Hematopoietic multipotent progenitor cell treated with erythropoietin and hydrocortisone succinate and interleukin-3 and kit ligand, for 17 days (in vitro differentiated cells): ENCODE data around the gene TRAPPC2L.

Experiments
- DNase-seq: peaks from one replicate; pipeline ENCODE4 v3.0.0-alpha.2; 2015; ENCODE audit warnings: low spot score

Gene TRAPPC2L

DNA sequence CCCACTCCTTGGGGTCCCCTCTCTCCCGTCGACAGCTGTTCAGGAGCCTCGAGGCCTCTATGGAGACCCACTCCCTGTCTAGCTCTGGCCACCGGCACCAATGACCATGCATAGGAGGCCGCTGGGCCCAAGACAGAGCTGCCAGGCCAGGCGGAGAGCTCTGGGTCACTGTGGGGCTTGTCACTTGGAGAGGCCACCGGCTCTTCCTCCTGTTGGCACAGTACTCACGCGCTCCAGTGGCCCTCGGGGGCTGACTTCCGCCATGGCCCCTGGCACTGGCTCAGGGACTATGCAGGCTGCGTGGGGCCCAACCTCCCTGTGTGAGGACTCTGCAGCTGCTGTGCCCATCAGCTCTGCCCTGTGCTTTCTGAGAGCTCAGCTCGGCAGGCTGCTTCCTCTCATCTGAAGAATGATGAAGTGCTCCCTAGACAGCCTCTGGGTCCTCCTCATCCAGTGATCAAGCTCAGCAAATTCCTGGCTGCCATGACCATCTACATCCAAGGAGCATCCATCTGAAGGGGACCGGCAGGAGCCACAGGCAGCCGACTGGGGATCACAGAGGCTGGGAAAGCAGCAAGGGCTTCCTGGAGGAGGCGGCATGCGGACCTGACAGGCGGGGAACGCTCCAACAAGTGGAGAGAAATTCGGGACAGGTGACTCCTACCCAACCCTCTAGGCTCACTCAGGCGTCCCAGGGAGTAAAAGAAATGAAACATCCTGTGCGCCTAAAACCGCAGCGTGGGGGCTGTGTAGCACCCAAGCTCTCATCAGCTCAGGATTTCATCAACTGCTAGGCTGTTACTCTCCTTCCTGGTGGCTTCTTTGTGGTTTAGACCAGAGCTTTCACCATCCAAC is 17.0 kb upstream of the TRAPPC2L start:
- no peak for DNase-seq

DNA sequence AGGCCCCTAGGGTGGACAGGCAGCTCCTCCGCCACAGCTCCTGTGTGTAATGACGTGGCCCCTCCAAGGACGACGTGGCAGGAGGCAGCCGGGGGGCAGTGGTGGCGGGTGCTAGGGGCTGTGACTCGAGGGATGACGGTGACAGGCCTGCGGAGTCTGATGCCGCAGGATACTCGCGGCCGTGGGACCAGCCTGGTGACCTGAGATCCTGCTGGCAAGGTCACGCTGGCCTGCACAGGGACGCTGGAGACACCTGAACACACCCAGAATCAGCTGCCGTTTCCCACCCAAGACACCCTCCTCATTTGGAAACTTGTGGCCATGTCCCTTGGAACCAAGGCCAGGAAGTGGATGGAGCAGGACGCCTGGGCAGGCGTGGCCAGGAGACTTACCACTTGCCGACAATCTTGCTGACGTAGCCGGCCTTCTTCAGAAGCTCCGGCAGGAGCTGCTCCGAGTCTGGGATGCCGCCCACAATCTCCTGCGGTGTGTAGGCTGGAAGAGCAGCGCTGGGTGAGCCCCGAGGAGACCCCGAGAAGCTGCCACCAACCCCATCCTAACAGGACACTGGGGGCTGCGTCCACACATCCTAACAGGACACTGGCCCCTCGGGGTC is 16.2 kb upstream of the TRAPPC2L start:
- DNase-seq, result no peak

DNA sequence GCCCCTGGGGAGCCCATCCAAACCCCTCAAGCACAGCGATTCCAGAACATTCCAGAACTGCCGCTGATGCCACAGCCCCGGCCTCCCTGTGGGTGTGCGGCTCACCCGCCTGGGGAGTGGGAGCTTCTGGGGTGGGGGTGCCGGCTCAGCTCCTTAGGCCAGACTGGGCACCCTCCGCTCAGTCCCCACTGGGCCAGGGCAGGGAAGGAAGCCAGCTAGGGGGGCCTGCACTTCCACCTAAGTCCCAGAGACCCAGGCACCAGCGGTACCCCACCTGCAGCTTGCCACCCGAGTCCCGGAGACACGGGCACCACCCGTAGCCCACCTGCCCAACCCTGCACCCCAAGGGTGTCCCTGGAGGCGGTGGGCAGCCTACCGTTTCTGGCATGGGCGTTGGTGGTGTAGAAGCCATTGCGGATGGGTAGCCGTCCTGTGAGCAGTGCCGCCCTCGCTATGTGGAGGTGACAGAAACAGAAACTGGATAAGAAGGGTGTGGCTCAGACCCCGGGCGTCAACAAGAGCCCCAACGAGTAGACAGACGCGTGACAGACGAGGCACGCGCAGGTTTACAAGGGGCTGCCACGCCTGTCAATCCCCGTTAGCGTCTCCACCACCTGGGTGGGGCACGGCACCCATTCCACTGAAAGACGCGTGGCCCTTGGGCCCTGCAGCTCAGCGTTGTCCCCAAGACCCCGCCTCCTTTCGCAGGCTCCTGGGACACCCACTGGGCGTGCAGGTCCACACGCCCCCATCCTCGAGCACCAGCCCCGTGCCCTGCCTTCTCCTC is 15.2 kb upstream of the TRAPPC2L start:
- DNase-seq, result no peak

DNA sequence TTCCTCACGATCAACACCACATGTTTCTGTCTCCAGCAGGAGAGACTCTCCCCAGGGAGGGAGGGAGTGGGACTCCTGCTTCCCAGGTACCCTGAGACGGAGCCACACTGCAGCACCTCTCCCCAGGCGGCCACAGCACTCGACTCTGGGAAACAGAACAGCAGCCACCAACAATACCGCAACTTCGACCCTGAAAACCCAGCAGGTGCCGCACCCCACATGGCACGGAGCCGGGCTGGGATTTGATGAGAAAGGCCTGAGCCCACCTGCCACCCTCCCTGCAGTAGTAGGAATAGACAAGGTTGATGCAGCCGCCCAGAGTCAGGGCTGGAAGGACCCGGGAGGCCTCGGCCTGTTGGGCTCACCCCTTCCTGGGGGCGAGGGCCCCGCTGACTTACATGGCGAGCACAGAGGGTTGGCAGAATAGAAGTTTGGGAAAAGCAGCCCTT is 14.6 kb upstream of the TRAPPC2L start:
- DNase-seq, result no peak

DNA sequence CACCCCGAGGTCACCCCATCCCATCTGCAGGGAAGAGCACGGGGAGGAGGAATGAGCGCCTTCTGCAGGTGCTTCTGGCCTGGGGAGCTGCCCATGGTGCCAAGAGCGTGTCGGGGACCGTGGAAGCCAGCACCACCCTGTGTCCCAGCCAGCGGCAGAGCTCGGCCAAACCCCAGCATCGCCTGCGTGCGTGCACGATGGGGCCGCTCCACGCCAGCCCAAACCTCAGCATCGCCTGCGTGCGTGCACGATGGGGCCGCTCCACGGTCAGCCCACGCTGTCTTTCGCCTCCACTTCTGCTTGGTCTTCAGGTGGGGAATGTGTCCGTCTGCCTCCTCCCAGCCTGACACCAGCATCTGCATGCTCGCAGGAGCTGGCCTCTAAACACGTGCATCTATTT is 14.1 kb upstream of the TRAPPC2L start:
- DNase-seq, result no peak

DNA sequence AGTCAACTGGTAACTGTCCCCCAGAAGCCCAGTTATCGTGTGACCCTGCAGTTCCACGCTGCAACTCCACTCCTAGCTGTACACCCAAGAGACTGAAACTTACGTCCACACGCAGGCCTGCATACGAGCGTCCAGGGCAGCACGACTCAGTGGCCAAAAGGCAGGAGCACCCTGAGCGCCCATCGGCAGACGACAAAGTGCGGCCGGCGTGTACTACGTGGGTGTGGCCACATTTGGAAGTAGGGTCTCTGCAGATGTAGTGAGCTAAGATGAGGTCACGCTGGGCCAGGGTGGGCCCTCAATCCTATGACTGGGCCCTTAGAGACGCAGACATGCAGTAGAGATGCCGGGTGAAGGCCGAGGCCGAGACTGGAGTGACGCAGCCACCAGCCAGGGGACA is 13.7 kb upstream of the TRAPPC2L start:
- no peak for DNase-seq

DNA sequence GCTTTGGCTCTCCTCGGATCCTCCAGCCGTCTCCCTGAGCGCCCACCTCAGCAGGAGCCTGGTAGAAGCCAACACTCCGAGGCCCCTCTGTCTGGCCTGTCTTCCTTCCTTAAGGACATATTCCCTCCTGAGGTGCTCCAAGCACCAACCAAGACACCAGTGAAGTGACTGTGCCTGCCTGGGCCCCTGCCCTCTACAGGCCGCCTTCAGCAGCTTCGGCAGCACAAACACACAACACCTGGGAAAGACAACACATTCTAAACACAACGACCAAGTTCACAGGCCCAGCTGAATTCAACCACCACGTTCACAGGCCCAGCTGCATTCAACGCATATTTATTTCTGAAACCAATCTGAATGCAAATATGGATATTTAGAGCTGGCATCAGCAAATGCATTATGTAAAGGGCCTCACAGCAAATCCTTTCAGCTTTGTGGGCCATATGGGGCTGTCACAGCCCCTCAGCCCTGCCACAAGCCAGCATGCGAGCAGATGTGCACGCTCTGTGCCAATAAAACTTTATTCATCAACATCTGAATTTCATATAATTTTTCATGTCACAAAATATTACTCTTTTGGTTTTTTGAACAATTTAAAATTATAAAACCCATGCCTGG is 12.4 kb upstream of the TRAPPC2L start:
- no peak for DNase-seq

DNA sequence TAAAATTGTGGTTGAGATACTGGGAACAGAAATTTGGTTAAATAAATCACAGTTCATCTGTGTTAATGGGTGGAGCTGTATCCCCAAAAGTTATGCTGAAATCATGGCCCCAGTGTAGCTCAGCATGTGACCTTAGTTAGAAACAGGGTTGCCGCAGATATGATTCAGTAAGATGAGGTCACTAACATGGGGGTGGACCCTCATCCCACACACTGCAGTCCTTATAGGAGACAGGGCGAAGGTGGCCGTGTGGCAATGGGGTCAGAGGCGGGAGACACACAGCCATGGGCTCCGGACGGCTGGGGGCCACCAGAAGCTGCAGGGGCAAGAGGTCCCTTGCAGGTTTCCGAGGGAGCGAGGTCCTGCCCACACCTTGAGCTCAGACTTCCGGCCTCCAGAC is 10.8 kb upstream of the TRAPPC2L start:
- no peak for DNase-seq

DNA sequence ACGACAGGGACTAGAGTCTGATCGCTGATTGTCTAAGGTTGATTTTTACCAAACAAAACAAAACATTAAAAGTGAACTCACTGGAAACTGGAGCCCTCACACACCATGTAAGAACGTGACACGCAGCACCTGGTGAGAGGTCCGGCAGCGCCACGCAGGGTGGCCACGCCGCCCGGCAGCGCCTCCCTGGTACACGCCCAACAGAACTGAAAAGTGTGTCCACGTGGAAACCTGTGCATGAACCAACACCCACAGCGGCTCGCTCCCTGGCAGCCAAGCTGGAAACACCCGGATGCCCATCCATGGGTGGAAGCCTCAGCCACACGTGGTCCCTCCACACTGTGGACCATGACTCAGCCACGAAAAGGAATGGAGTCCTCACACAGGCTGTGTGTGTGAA is 9.3 kb upstream of the TRAPPC2L start:
- DNase-seq, result no peak

DNA sequence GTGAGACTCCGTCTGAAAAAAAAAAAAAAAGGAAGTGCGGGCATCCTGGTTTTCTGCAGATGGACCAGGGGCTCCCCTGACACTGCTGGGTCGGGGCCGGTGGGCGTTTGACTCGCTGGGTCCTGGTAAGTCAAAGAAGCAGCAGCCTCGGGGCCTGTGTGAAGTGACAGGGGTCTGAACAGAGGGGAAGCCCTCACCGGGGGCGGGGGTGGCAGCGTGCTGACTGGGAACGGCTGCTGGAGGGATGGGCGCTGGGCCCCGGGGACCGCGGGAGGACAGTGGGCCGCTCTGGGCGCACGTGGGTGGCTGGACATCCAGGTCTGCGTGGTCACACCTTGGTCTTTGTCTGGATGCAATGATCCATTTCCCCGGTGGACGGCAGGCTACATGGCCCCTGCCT is 8.4 kb upstream of the TRAPPC2L start:
- no peak for DNase-seq

DNA sequence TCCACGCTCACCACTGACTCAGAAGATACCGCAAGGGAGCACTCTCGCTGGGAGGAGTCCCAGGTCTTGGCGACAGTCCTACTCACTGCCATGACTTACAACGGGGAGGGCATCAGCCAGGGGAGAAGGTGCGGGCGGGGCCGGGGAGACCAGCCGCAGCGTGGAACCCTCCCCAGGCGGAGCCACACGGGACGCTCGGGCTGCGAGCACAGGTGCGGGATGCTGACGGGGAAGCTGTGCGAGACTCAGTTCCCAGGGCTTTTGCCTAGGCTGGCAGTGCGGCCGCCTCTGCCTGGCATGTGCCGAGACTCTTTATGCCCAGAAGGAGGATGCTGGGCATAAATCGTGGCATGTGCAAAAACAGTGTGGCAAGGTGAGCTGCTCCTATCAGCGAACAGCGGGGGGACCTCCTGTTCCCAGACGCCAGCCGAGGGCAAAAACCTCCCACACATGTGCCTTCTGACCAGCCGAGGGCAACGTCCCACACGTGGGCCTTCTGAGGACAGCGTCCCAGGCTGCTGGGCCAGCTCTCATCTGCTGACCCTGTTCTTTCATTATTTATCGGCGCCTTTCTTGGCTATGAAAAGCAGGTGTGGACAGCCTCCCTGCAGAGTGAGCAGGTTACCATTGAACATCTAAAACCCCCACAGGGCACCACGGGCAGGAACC is 6.3 kb upstream of the TRAPPC2L start:
- no peak for DNase-seq

DNA sequence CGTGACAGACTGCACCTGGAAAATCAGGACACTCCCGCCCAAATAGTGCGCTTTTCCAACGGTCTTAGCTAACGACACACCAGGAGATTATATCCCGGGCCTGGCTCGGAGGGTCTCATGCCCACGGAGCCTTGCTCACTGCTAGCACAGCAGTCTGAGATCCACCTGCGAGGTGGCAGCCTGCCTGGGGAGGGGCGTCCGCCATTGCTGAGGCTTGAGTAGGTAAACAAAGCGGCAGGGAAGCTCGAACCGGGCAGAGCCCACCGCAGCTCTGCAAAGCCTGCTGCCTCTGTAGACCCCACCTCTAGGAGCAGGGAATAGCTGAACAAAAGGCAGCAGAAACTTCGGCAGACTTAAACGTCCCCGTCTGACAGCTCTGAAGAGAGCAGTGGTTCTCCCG is 5.3 kb upstream of the TRAPPC2L start:
- no peak for DNase-seq

DNA sequence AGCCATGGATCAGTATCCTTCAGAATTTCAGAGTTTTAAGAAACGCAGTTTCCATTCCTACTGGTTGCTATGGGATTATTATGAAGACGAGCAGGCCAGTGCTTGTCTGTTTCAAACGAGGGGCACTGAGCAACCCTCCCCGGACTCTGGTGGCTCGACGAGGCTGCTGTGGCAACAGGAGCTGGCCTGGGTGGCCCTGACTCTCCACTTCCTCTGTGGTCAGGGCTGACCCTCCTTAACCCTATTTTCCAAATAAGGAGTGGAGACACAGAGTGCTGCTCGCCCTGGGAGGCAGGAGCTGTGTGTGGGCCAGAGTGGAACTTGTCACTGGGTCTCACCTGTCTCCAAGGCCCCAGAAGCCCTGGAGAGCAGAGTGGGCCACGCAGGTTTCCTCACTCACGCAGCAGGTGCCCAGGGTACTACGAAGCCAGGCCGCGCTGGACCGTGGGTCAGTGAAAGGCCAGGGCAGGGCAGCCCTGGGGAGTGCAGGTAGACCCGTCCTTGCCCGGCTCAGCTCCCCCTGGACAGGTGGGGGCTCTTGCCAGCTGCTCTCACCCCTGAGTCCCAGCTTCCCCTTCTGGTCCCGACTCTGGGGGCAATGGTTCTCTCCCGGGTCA is 3.5 kb upstream of the TRAPPC2L start:
- DNase-seq, result no peak

DNA sequence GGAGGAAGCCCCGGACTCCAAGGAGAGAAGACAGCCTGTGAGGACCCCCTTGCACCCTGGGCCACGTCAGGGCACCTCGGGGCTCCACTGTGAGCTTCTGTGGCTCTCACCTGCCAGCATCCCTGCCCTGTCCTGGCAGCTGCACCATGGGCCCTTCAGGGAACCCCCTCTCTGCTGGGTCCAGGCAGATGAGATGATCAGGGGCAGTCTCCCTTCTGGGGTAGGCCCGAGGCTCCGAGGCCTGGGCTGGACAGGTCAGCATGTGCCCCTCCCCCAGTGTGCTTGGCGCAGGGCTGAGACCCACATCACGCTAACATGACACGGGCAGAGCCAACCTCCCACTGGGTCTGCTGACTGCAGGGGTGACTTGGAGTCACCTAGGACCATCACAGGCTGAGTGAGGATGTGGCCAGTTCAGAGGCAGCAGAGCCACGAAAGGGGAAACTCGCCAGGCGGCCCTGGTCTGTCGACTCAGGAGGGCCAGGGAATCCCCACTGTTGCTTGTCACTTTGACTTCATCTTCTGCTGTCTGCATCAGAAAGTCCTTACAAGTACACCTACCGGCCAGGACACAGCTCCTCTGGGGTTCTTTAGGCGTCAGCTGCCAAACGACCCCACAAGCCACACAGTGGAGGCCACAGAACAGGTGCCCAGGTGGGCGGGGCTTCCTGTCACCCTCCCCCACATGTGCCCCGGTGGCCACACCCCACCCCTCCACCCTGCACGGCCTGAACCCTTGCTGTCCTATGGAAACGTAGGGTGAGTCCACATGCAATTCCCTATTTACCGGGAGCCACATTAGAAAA is 2.4 kb upstream of the TRAPPC2L start:
- peak; percentile 14 for DNase-seq

DNA sequence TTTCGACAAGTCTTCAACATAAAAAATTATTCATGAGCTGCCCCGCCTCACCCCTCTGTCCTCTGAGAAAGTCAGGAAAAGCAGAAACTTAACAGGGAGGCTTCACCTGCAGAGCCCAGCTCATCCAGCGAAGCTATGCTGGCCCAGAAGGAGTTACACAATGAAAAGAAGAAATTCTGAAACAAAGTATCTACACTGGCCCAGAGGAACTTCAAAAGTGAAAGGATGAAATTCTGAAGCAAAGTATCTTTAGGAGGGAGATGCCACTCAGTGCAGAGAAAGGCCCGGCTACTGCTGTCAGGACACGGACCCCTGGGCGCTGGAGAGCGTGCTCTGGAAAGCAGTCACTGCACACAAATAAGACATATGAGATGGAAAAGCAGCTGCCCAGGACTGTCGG is 1.8 kb upstream of the TRAPPC2L start:
- DNase-seq, result no peak

DNA sequence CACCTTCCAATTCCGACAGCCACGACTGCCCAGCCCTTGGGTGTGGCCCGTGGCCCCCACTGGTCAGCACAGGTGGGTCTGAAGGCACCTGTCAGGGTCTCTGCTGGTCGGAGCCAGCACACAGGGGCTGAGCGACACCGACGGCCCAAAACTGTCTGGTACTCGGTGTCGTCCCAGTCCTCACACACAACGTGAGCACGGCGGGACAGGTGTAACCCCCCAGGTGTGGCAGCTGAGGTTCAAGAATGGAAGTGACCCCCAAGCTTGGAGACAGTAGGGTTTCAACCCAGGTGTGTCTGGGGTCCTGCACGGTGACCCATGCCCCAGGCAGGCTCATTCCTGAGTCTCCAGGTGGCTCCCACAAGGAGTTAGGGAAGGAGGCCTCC is 1.2 kb upstream of the TRAPPC2L start:
- no peak for DNase-seq

DNA sequence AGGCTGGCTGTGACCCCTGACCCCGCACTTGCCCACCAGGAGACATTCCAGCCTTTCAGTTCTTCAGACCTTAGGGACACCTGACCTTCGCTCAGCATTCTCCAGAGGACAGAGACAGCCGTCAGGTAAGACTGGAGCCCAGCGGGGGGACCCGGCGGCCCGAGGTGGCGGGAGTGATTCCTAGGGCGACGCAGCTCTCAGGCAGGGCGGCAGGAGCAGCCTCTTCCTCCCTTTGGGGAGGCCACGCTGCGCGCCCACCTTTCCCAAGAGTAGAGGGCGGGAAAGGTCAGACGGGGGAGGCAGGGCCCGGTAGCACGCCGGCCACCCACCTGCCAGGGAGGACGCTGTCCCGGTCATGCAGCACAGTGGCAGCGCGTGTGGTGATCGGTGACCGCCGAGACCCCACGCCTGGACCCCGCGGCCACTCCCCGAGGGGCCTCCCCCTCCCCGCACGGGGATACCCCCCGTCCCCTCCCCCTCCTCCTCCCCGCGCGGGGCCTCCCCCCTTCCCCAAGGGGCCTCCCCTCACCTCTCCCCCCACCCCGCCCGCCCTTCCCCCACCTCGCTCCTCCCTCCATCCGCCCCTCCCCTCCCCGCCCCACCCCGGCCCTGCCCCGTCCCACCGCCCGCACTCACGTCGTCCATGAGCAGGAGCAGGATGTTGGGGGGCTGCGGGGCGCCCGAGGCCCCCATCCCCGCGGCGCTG is 652 bp upstream of the TRAPPC2L start:
- DNase-seq, result no peak

DNA sequence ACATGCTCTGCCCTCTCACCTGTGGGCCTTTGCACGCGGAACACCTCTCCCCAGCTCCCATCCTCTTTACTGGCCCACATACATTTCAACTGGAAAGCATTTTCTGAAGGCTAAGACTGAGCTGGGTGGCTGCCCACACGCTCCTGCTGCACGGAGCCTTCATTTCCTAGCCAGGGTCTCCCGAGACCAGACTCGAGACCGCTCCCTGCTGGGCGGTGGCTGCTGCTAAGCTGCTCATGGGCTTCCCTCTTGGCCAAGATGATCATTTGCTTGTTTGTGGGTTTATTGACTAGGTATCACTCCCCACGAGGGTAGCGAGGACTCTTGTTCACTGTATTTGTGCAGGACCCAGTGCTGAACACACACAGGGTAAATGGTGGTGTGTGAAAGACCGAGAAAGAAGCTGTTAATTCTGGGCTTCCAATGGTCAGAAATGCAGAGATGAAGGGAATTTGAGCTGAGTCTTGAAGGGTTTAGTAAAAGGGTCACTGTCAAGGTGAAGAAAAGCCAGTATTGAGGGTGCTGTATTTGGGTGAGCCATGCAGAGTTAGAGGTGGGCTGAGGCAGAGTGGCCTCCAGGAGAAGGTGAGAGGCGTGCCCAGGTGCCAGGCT is 907 bp downstream of the TRAPPC2L start:
- DNase-seq, result peak; percentile 72

DNA sequence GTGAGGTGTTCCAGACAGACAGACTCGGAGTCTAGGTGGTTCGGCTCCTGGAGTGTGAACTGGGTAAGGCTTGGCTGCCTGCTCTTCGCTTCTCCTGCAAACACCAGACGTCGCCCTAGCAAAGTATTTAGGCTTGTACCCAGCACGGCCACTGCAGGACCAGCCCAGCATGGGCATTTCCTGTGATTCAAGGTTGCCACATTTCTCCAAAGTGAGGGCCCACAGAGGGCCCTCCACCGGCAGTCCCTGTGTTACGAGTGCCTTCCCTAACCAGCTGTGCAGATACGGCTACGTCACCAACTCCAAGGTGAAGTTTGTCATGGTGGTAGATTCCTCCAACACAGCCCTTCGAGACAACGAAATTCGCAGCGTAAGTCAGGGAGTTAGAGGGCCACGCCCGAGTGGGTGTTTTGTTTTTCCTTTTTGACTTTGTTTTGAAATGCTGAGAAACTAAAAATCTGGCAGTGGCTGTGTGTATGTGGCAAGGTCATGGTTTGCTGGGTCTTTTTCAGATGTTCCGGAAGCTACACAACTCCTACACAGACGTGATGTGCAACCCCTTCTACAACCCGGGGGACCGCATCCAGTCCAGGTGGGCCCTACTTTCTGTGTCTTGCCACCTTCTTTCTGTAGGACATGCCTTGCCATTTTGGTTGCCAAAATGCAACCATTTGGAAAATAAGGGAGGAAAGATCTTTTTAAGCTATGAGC is 2.6 kb downstream of the TRAPPC2L start:
- DNase-seq, result no peak
